ENCODE data around the gene SEH1L. TPM values are rescaled to one million over a fixed set of nuclear protein-coding genes. Genes with fewer than 3 reads are reported as not detected.
A peak's percentile ranks its signal among the peaks of the same experiment; 100 is the strongest.

SEH1L gene
- total and polyA plus RNA-seq, 3 experiments from 2014 or later = 25.9 to 141 (median 132) TPM

DNA sequence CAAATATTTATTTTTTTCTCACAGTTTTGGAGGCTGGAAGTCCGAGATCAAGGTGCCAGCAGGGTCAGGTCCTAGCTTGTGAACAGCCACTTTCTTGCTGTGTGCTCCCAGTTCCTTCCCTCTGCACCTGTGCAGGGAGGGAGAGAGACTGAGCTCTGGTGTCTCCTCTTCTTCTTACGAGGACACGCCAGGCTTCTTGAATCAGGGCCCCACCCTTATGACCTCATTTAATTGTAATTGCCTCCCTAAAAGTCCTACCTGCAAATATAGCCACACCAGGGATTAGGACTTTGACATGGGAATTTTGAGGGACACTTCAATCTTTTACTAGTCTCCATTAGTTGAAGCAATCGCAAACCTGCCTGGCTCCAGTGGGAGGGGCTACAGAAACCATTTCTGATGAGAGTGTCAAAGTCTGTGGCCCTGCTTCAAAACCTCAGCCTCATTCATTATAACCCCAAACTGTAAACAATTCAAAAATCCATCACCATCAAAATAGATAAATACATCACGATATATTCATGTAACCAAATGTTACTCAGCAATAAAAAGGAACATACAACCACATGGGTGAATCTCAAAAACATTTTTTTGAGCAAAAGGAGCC lies 18.2 kb upstream of the SEH1L start:
- peak in 2 of 5 donors; percentile 24 to 58 for DNase-seq
- no peaks in the 10 kb centered on the region for H3K36me3 Mint-ChIP-seq
- H3K4me1 Mint-ChIP-seq = peaks cover 16 to 22% (median 21%) of the 10 kb centered on the region in 3 donors
- peak overlapping the region in 3 of 7 donors; percentile 13 to 52 (median 33) for H3K4me3 Mint-ChIP-seq
- CTCF ChIA-PET = interaction anchor here (1.0 kb wide), 1 partner anchor 203 kb away, joined by 4 read pairs; no protein-coding TSS in a partner anchor
- POLR2A ChIA-PET = no interaction called here
- Histone ChIP-seq H3K4me1 (ENCODE audit: insufficient read depth, low read length) (peaks cover 7% of the 10 kb centered on the region), H3K9me3 (ENCODE audit: low read length) (no peaks in the 10 kb centered on the region), H3K36me3 (ENCODE audit: insufficient read depth, low read length) (no peaks in the 10 kb centered on the region), H3K27me3 (ENCODE audit: insufficient read depth, low read length, poor library complexity, severe bottlenecking) (no peaks in the 10 kb centered on the region), H3K4me3 (ENCODE audit: low read length) (no peak overlapping the region), H3K27ac (ENCODE audit: low read depth, low read length) (no peak overlapping the region)
- peak overlapping the region in 6 of 8 donors; percentile 13 to 85 (median 60) for H3K27ac Mint-ChIP-seq
- no peaks in the 10 kb centered on the region for H3K9me3 Mint-ChIP-seq
- H3K27me3 Mint-ChIP-seq = peaks cover 0 to 2% of the 10 kb centered on the region in 2 donors

DNA sequence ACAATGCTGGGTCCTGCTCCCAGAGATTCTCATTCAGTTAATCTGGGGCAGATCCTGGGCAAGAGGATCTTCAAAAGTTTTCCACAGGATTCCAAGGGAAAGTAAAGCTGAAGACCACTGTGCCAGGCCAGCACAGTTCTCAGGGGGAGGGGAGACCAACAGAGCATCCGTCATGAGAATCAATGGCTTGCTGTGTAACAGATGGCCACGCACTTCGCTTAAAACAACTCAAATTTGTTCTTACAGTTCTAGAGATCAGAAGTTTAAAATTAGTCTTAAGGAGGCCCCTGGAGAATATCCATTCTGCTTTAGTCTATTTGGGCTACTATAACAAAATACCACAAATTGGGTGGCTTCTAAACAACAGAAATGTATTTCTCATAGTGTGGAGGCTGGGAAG lies 17.4 kb upstream of the SEH1L start:
- CTCF ChIA-PET = interaction anchor here (1.0 kb wide), 1 partner anchor 203 kb away, joined by 4 read pairs; no protein-coding TSS in a partner anchor
- no peak overlapping the region for H3K27ac ChIP-seq (ENCODE audit: low read depth, low read length)
- no peak overlapping the region for H3K4me3 ChIP-seq (ENCODE audit: low read length)
- no peak for DNase-seq
- no peaks in the 10 kb centered on the region for H3K36me3 ChIP-seq (ENCODE audit: insufficient read depth, low read length)
- H3K27ac Mint-ChIP-seq = peak overlapping the region in 3 of 8 donors; percentile 15 to 56 (median 49)
- H3K4me1 Mint-ChIP-seq = peaks cover 17 to 24% (median 23%) of the 10 kb centered on the region in 3 donors
- POLR2A ChIA-PET = no interaction called here
- peaks cover 7% of the 10 kb centered on the region for H3K4me1 ChIP-seq (ENCODE audit: insufficient read depth, low read length)
- H3K36me3 Mint-ChIP-seq = no peaks in the 10 kb centered on the region
- H3K9me3 Mint-ChIP-seq = no peaks in the 10 kb centered on the region
- no peaks in the 10 kb centered on the region for H3K27me3 ChIP-seq (ENCODE audit: insufficient read depth, low read length, poor library complexity, severe bottlenecking)
- H3K9me3 ChIP-seq (ENCODE audit: low read length) = no peaks in the 10 kb centered on the region
- no peak overlapping the region for H3K4me3 Mint-ChIP-seq
- peaks cover 0 to 4% of the 10 kb centered on the region in 2 donors for H3K27me3 Mint-ChIP-seq

DNA sequence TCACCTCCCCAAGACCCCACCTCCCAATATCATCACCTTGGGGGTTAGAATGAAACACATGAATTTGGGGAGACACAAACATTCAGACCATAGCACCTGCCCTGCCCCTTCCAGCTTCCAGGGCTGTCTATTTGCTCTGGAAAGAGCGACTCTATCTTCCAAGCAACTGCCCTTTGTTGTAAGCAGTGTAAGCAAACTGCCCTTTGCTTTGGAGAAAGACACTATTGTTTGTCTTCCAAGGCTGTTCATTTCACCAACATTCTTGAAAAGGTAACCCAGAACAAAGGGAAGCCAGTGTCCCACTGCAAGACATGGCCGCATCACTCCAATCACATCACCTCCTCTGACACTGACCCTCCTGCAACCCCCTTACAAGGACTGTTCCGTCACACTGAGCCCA lies 16.9 kb upstream of the SEH1L start:
- Mint-ChIP-seq H3K27ac (no peak overlapping the region), H3K4me3 (no peak overlapping the region), H3K4me1 (peaks cover 17 to 24% (median 23%) of the 10 kb centered on the region in 3 donors), H3K36me3 (no peaks in the 10 kb centered on the region), H3K9me3 (no peaks in the 10 kb centered on the region), H3K27me3 (peaks cover 0 to 4% of the 10 kb centered on the region in 2 donors)
- H3K4me1 ChIP-seq (ENCODE audit: insufficient read depth, low read length) = peaks cover 7% of the 10 kb centered on the region
- POLR2A ChIA-PET = no interaction called here
- no peak overlapping the region for H3K4me3 ChIP-seq (ENCODE audit: low read length)
- no peaks in the 10 kb centered on the region for H3K9me3 ChIP-seq (ENCODE audit: low read length)
- CTCF ChIA-PET = interaction anchor here (1.0 kb wide), 1 partner anchor 204 kb away, joined by 4 read pairs; no protein-coding TSS in a partner anchor
- no peak overlapping the region for H3K27ac ChIP-seq (ENCODE audit: low read depth, low read length)
- H3K27me3 ChIP-seq (ENCODE audit: insufficient read depth, low read length, poor library complexity, severe bottlenecking) = no peaks in the 10 kb centered on the region
- no peak for DNase-seq
- no peaks in the 10 kb centered on the region for H3K36me3 ChIP-seq (ENCODE audit: insufficient read depth, low read length)

DNA sequence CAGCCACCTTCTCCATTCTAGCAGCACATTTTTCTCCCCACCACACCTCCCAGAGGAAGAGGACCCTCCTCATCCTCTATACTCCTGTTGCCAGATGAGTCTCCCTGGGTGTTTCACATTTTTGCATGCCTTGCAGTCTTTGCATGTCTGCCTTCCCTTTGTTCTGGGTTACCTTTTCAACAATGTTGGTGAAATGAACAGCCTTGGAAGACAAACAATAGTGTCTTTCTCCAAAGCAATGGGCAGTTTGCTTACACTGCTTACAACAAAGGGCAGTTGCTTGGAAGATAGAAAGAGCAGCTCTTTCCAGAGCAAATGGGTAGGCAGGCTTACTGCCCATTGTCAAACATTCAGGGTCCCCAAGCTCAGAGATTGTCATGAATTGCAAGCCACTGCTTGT lies 14.5 kb upstream of the SEH1L start:
- H3K9me3 ChIP-seq (ENCODE audit: low read length) = no peaks in the 10 kb centered on the region
- POLR2A ChIA-PET = no interaction called here
- Mint-ChIP-seq H3K27ac (peak overlapping the region in 1 of 8 donors; percentile 47), H3K9me3 (no peaks in the 10 kb centered on the region), H3K36me3 (no peaks in the 10 kb centered on the region), H3K4me1 (peaks cover 17 to 24% (median 23%) of the 10 kb centered on the region in 3 donors), H3K4me3 (no peak overlapping the region), H3K27me3 (peaks cover 3 to 4% of the 10 kb centered on the region in 2 donors)
- peaks cover 7% of the 10 kb centered on the region for H3K4me1 ChIP-seq (ENCODE audit: insufficient read depth, low read length)
- no peaks in the 10 kb centered on the region for H3K36me3 ChIP-seq (ENCODE audit: insufficient read depth, low read length)
- CTCF ChIA-PET = interaction anchor here (0.7 to 4.7 kb wide), 19 partner anchors 10 to 542 kb away, joined by 3 to 122 read pairs (median 9); no protein-coding TSS in a partner anchor
- no peak for DNase-seq
- no peak overlapping the region for H3K27ac ChIP-seq (ENCODE audit: low read depth, low read length)
- no peaks in the 10 kb centered on the region for H3K27me3 ChIP-seq (ENCODE audit: insufficient read depth, low read length, poor library complexity, severe bottlenecking)
- no peak overlapping the region for H3K4me3 ChIP-seq (ENCODE audit: low read length)

DNA sequence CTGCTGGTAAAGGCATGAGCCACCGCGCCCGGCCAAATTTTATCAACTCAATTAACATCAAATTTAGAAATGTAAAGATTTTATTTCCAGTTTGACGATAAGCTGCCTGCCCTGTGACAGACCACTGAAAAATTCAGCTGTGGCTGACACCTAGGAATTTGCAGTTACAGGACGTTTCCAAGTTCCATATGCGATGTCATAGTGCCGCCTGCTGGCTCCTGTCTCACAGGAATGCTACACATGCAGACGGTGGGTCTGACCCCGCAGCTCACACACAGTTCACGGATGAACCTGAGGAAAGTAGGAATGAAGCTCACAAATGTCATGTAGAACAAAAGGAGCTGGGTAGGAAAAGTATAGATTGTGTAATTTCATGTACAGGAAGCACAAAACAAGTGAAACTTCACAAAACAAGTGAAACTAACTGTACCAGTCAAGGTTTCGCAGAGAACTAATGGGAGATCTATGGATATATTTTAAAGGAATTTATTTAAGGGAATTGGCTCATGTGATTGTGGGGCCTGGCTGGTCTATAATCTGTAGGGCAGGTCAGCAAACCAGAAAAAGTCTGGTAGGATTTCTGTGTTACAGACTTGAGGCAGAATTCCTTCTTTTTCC lies 13.2 kb upstream of the SEH1L start:
- Mint-ChIP-seq H3K4me1 (peaks cover 13 to 15% (median 14%) of the 10 kb centered on the region in 3 donors), H3K9me3 (no peaks in the 10 kb centered on the region), H3K27ac (peak overlapping the region in 1 of 8 donors; percentile 64), H3K36me3 (no peaks in the 10 kb centered on the region), H3K4me3 (peak overlapping the region in 1 of 7 donors; percentile 42), H3K27me3 (peaks cover 3 to 4% of the 10 kb centered on the region in 2 donors)
- CTCF ChIA-PET = interaction anchor here (0.6 to 4.7 kb wide), 58 partner anchors 10 to 557 kb away, joined by 3 to 122 read pairs (median 4); partner anchors contain the start of genes PRELID3A and PSMG2
- Histone ChIP-seq H3K27ac (ENCODE audit: low read depth, low read length) (no peak overlapping the region), H3K9me3 (ENCODE audit: low read length) (no peaks in the 10 kb centered on the region), H3K27me3 (ENCODE audit: insufficient read depth, low read length, poor library complexity, severe bottlenecking) (no peaks in the 10 kb centered on the region), H3K4me3 (ENCODE audit: low read length) (no peak overlapping the region), H3K36me3 (ENCODE audit: insufficient read depth, low read length) (no peaks in the 10 kb centered on the region), H3K4me1 (ENCODE audit: insufficient read depth, low read length) (peaks cover 6% of the 10 kb centered on the region)
- DNase-seq = peak; percentile 64 to 86 (median 72)
- POLR2A ChIA-PET = interaction anchor here (1.0 kb wide), 1 partner anchor 13 kb away, joined by 5 read pairs; no protein-coding TSS in a partner anchor

DNA sequence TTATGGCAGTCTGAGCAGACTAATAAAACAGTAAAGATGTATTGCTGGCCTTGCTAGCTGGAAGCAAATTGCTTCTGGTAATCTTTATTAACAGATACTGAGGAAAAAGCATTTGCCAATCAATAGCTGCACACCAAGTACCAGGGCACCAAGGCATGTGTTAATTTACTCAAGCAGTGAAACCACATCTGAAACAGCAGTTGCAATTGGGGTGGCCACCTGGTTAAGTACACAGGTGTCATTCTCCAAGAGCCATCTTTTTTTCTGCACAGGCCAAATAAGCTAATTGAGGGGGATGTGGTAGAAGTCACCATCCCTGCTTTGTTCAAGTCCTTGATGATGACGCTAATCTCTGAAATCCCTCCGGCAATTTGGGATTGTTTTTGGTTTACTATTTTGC lies 8.6 kb upstream of the SEH1L start:
- H3K27ac Mint-ChIP-seq = no peak overlapping the region
- Histone ChIP-seq H3K9me3 (ENCODE audit: low read length) (no peaks in the 10 kb centered on the region), H3K4me1 (ENCODE audit: insufficient read depth, low read length) (no peaks in the 10 kb centered on the region), H3K27me3 (ENCODE audit: insufficient read depth, low read length, poor library complexity, severe bottlenecking) (no peaks in the 10 kb centered on the region), H3K27ac (ENCODE audit: low read depth, low read length) (no peak overlapping the region), H3K4me3 (ENCODE audit: low read length) (no peak overlapping the region), H3K36me3 (ENCODE audit: insufficient read depth, low read length) (no peaks in the 10 kb centered on the region)
- DNase-seq = no peak
- H3K4me3 Mint-ChIP-seq = no peak overlapping the region
- ChIA-PET CTCF (interaction anchor here (1.0 kb wide), 1 partner anchor 201 kb away, joined by 3 read pairs; no protein-coding TSS in a partner anchor), POLR2A (no interaction called here)
- no peaks in the 10 kb centered on the region for H3K9me3 Mint-ChIP-seq
- no peaks in the 10 kb centered on the region for H3K36me3 Mint-ChIP-seq
- peaks cover 3 to 4% of the 10 kb centered on the region in 2 donors for H3K27me3 Mint-ChIP-seq
- H3K4me1 Mint-ChIP-seq = peaks cover 4 to 5% (median 5%) of the 10 kb centered on the region in 3 donors

DNA sequence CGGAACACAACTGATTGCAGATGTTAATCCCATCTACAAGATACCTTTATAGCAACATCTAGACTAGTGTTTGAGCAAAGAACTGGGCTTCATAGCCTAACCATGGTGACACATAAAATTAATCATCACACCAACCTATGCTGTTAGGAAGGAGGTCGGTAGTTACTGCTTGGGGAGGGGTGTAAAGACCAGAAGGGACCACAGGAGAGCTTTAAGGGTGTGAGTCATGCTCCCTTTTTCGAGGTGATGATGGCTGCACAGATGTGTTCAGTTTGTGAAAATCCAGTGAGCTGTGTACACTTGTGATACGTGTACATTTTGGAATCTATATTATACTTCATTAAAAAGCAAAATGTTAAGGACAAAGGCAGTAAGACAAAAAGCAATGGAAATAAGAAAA lies 4.6 kb upstream of the SEH1L start:
- no peaks in the 10 kb centered on the region for H3K36me3 ChIP-seq (ENCODE audit: insufficient read depth, low read length)
- Mint-ChIP-seq H3K4me1 (peaks cover 10 to 19% (median 17%) of the 10 kb centered on the region in 3 donors), H3K36me3 (peaks cover 0 to 6% (median 0%) of the 10 kb centered on the region in 3 donors), H3K4me3 (no peak overlapping the region), H3K27ac (peak overlapping the region in 1 of 8 donors; percentile 55), H3K27me3 (peaks cover 0 to 2% of the 10 kb centered on the region in 2 donors), H3K9me3 (no peaks in the 10 kb centered on the region)
- H3K4me3 ChIP-seq (ENCODE audit: low read length) = no peak overlapping the region
- no peaks in the 10 kb centered on the region for H3K27me3 ChIP-seq (ENCODE audit: insufficient read depth, low read length, poor library complexity, severe bottlenecking)
- H3K9me3 ChIP-seq (ENCODE audit: low read length) = no peaks in the 10 kb centered on the region
- CTCF ChIA-PET = interaction anchor here (1.8 to 3.9 kb wide), 2 partner anchors 9 to 216 kb away, joined by 6 to 26 read pairs; no protein-coding TSS in a partner anchor
- DNase-seq = no peak
- peaks cover 7% of the 10 kb centered on the region for H3K4me1 ChIP-seq (ENCODE audit: insufficient read depth, low read length)
- POLR2A ChIA-PET = no interaction called here
- H3K27ac ChIP-seq (ENCODE audit: low read depth, low read length) = no peak overlapping the region

DNA sequence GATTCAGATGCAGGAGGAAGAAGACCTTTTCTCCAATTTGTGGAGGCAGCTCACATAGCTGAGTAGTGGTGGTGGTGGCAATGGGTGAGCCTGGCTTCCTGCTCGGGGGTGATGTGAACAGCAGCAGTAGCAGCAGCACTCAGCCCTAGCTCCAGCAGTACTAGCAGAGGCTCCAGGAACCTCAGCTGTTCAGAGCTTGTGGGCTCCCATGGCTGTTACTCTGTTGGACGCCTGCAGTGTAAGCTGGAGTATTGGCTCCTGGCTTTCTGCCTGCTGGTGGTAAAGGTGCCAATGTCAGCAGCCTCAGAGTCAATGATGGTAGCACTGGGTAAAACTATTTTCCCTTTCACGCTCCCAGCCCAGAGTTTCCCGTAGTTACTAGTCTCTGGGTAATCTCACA lies 3.1 kb upstream of the SEH1L start:
- ChIA-PET CTCF (interaction anchor here (3.9 kb wide), 1 partner anchor 10 kb away, joined by 26 read pairs; no protein-coding TSS in a partner anchor), POLR2A (interaction anchor here (1.1 kb wide), 1 partner anchor 193 kb away, joined by 4 read pairs; no protein-coding TSS in a partner anchor)
- Mint-ChIP-seq H3K36me3 (peaks cover 0 to 8% (median 0%) of the 10 kb centered on the region in 3 donors), H3K4me1 (peaks cover 12 to 26% (median 25%) of the 10 kb centered on the region in 3 donors), H3K9me3 (peaks cover 0 to 2% (median 0%) of the 10 kb centered on the region in 5 donors), H3K4me3 (peak overlapping the region in 1 of 7 donors; percentile 27), H3K27me3 (peaks cover 0 to 9% of the 10 kb centered on the region in 2 donors), H3K27ac (peak overlapping the region in 3 of 8 donors; percentile 9 to 52 (median 17))
- Histone ChIP-seq H3K27ac (ENCODE audit: low read depth, low read length) (no peak overlapping the region), H3K4me1 (ENCODE audit: insufficient read depth, low read length) (peaks cover 14% of the 10 kb centered on the region), H3K9me3 (ENCODE audit: low read length) (no peaks in the 10 kb centered on the region), H3K4me3 (ENCODE audit: low read length) (no peak overlapping the region), H3K36me3 (ENCODE audit: insufficient read depth, low read length) (no peaks in the 10 kb centered on the region), H3K27me3 (ENCODE audit: insufficient read depth, low read length, poor library complexity, severe bottlenecking) (no peaks in the 10 kb centered on the region)
- no peak for DNase-seq

Measured in CD8-positive, alpha-beta memory T cell (primary cell).